HepG2 (cell line): ENCODE measurements around the gene ENG. TPM values are rescaled to one million over a fixed set of nuclear protein-coding genes. Genes with fewer than 3 reads are reported as not detected.
A peak's percentile ranks its signal among the peaks of the same experiment; 100 is the strongest.

Experiments used
- ATF1 ChIP-seq: IDR thresholded peaks from 2 replicates; pipeline ENCODE4 v1.6.1; 2016; ENCODE audit warnings: mild to moderate bottlenecking, control low read depth
- ATRX ChIP-seq: sonication (generic); formaldehyde crosslinking; IDR thresholded peaks from 2 replicates; pipeline ENCODE4 v1.4.0; 2020; ENCODE audit warnings: missing genetic modification reagents, borderline replicate concordance
- CC2D1A ChIP-seq: sonication (generic); formaldehyde crosslinking; IDR thresholded peaks from 2 replicates; pipeline ENCODE4 v1.8.1; 2023; ENCODE audit warnings: mild to moderate bottlenecking, missing genetic modification reagents
- EEA1 ChIP-seq: sonication (generic); formaldehyde crosslinking; IDR thresholded peaks from 2 replicates; pipeline ENCODE4 v1.5.1; 2020; ENCODE audit warnings: mild to moderate bottlenecking, missing genetic modification reagents, borderline replicate concordance
- FOXA1 ChIP-seq, 2 experiments: fragments of 450-650 bp in 1 of 2; sonication (generic) in 1 of 2; formaldehyde crosslinking in 1 of 2; IDR thresholded peaks; 2 replicates each; pipeline versions ENCODE4 v1.4.0 to v1.6.1; 2016 to 2020; ENCODE audit warnings: missing genetic modification reagents in 1 of 2
- FOXO1 ChIP-seq: sonication (generic); formaldehyde crosslinking; IDR thresholded peaks from 2 replicates; pipeline ENCODE4 v1.4.0; 2020; ENCODE audit warnings: missing genetic modification reagents
- IRF1 ChIP-seq: sonication (generic); formaldehyde crosslinking; IDR thresholded peaks from 2 replicates; pipeline ENCODE4 v1.4.0; 2020; ENCODE audit warnings: low read depth, mild to moderate bottlenecking, missing genetic modification reagents
- MAFK ChIP-seq, 2 experiments: IDR thresholded peaks in 1 of 2; conservative IDR thresholded peaks in 1 of 2; 2 replicates each; pipeline ENCODE4 v1.6.1; 2011; ENCODE audit warnings: improper control_type of control experiment in 2 of 2, low read length in 2 of 2
- NCOA5 ChIP-seq: sonication (generic); formaldehyde crosslinking; IDR thresholded peaks from 2 replicates; pipeline ENCODE4 v1.4.0; 2020; ENCODE audit warnings: missing genetic modification reagents
- POLR2AphosphoS2 ChIP-seq: IDR thresholded peaks from 2 replicates; pipeline ENCODE4 v1.6.1; 2011; ENCODE audit warnings: low read depth, low read length, improper control_type of control experiment
- POLR2G ChIP-seq: fragments of 200-400 bp; formaldehyde crosslinking; IDR thresholded peaks from 2 replicates; pipeline ENCODE4 v1.6.1; 2018; ENCODE audit warnings: mild to moderate bottlenecking, low read depth, low read length, moderate library complexity
- PREB ChIP-seq: sonication (generic); formaldehyde crosslinking; IDR thresholded peaks from 2 replicates; pipeline ENCODE4 v1.4.0; 2020; ENCODE audit warnings: missing genetic modification reagents
- SMARCE1 ChIP-seq: fragments of 450-650 bp; IDR thresholded peaks from 2 replicates; pipeline ENCODE4 v1.6.1; 2017; ENCODE audit warnings: borderline replicate concordance
- ZBTB4 ChIP-seq: sonication (generic); formaldehyde crosslinking; IDR thresholded peaks from 2 replicates; pipeline ENCODE4 v1.4.0; 2020; ENCODE audit warnings: missing genetic modification reagents, mild to moderate bottlenecking, borderline replicate concordance
- ZFP41 ChIP-seq: sonication (generic); formaldehyde crosslinking; IDR thresholded peaks from 2 replicates; pipeline ENCODE4 v1.4.0; 2020; ENCODE audit warnings: mild to moderate bottlenecking, missing genetic modification reagents, borderline replicate concordance
- ZFX ChIP-seq: sonication (generic); formaldehyde crosslinking; IDR thresholded peaks from 2 replicates; pipeline ENCODE4 v1.4.0; 2020; ENCODE audit warnings: mild to moderate bottlenecking, low read depth, missing genetic modification reagents, moderate library complexity
- ZNF335 ChIP-seq: sonication (generic); formaldehyde crosslinking; IDR thresholded peaks from 2 replicates; pipeline ENCODE4 v1.4.0; 2020; ENCODE audit warnings: missing genetic modification reagents
- ZNF382 ChIP-seq: sonication (generic); formaldehyde crosslinking; IDR thresholded peaks from 2 replicates; pipeline ENCODE4 v1.5.0; 2020; ENCODE audit warnings: missing genetic modification reagents, mild to moderate bottlenecking, borderline replicate concordance
- ZNF383 ChIP-seq: sonication (generic); formaldehyde crosslinking; IDR thresholded peaks from 2 replicates; pipeline ENCODE4 v1.4.0; 2020; ENCODE audit warnings: missing genetic modification reagents, mild to moderate bottlenecking, borderline replicate concordance
- ZNF432 ChIP-seq: sonication (generic); formaldehyde crosslinking; IDR thresholded peaks from 2 replicates; pipeline ENCODE4 v1.5.0; 2020; ENCODE audit warnings: missing genetic modification reagents, mild to moderate bottlenecking, borderline replicate concordance
- ZNF724P ChIP-seq: sonication (generic); formaldehyde crosslinking; IDR thresholded peaks from 2 replicates; pipeline ENCODE4 v1.8.0; 2022; ENCODE audit warnings: missing genetic modification reagents, borderline replicate concordance
- ZNF775 ChIP-seq: sonication (generic); formaldehyde crosslinking; IDR thresholded peaks from 2 replicates; pipeline ENCODE4 v1.4.0; 2020; ENCODE audit warnings: missing genetic modification reagents, mild to moderate bottlenecking, moderate library complexity, borderline replicate concordance
- polyA plus RNA-seq, 8 experiments: library from polyadenylated mRNA; depleted of rRNA in 3 of 8; stranded (reverse) in 7 of 8; unstranded in 1 of 8; fragments of >200 nt; fragmentation: Illumina TruSeq in 4 of 8; extraction: Trizol in 4 of 8; gene quantifications; 2 replicates each; pipeline versions ENCODE4 v1.2.1 to v1.2.3, GENCODE V29; 2011 to 2016; ENCODE audit warnings: low read depth in 4 of 8, missing spikeins in 1 of 8, mixed read lengths in 1 of 8; ENCODE audit not compliant: insufficient read depth in 1 of 8
- total RNA-seq, 5 experiments: library from RNA; depleted of rRNA; stranded (reverse); fragments of >200 nt; fragmentation: Illumina TruSeq; extraction: Trizol; gene quantifications; 2 replicates each; pipeline ENCODE4 v1.2.3, GENCODE V29; 2016; ENCODE audit warnings: low read depth in 1 of 5
- TF ChIP-seq, protein P1 (sequence below): sonication (generic); formaldehyde crosslinking; IDR thresholded peaks from 2 replicates; pipeline ENCODE4 v1.5.1; 2020; ENCODE audit warnings: missing genetic modification reagents, mild to moderate bottlenecking, borderline replicate concordance

Gene ENG
- total and polyA plus RNA-seq, 2 of the 13 experiments (the other 11 are each of a cell fraction or from before 2014, with no cell fraction given) = 0.02 to 1.1 TPM

- TF ChIP-seq, protein P1, sequence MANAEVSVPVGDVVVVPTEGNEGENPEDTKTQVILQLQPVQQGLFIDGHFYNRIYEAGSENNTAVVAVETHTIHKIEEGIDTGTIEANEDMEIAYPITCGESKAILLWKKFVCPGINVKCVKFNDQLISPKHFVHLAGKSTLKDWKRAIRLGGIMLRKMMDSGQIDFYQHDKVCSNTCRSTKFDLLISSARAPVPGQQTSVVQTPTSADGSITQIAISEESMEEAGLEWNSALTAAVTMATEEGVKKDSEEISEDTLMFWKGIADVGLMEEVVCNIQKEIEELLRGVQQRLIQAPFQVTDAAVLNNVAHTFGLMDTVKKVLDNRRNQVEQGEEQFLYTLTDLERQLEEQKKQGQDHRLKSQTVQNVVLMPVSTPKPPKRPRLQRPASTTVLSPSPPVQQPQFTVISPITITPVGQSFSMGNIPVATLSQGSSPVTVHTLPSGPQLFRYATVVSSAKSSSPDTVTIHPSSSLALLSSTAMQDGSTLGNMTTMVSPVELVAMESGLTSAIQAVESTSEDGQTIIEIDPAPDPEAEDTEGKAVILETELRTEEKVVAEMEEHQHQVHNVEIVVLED (CRISPR knock-in tag) = no peak
- TF ChIP-seq ZFX (CRISPR knock-in tag) = peak; percentile 66; the same call in 1 of the 2 replicates
- TF ChIP-seq IRF1 (CRISPR knock-in tag) = no peak
- no peak for TF ChIP-seq ZNF775 (CRISPR knock-in tag)
- no peak for TF ChIP-seq ZNF724P
- TF ChIP-seq ATF1 (CRISPR knock-in tag) = no peak
- no peak for TF ChIP-seq ATRX (CRISPR knock-in tag)
- TF ChIP-seq ZNF383 (CRISPR knock-in tag) = no peak
- no peak for TF ChIP-seq MAFK (conservative IDR thresholded peaks at IDR 0.05 in 1 of 2, IDR thresholded peaks at IDR 0.05 in 1 of 2; ENCODE audit: low read length in 2 of 2)
- no peak for TF ChIP-seq POLR2AphosphoS2
- no peak for TF ChIP-seq ZBTB4 (CRISPR knock-in tag)
- 0 out of 2 replicates have a peak, but pooled peaks have one; percentile 48 for TF ChIP-seq ZNF335 (CRISPR knock-in tag)
- no peak for TF ChIP-seq PREB (CRISPR knock-in tag)
- TF ChIP-seq ZFP41 (CRISPR knock-in tag) = 0 out of 2 replicates have a peak, but pooled peaks have one; percentile 34
- no peak for TF ChIP-seq NCOA5 (CRISPR knock-in tag)
- TF ChIP-seq CC2D1A (CRISPR knock-in tag) = no peak
- TF ChIP-seq FOXA1 (IDR thresholded peaks at IDR 0.05) = no peak
- peak; percentile 50; the same call in 1 of the 2 replicates for TF ChIP-seq FOXA1 (CRISPR knock-in tag; IDR thresholded peaks at IDR 0.05)
- no peak for TF ChIP-seq FOXO1
- 0 out of 2 replicates have a peak, but pooled peaks have one; percentile 44 for TF ChIP-seq EEA1
- no peak for TF ChIP-seq SMARCE1
- no peak for TF ChIP-seq ZNF382 (CRISPR knock-in tag)
- TF ChIP-seq ZNF432 (CRISPR knock-in tag) = no peak
- peak; percentile 33; the same call in 1 of the 2 replicates for TF ChIP-seq POLR2G
Measured at GRCh38 chr9:127898433-127899127, 44.1 kb upstream of the ENG start (continued).
